ENCODE data around the gene CEACAM7. TPM values are rescaled to one million over a fixed set of nuclear protein-coding genes. Genes with fewer than 3 reads are reported as not detected.

CEACAM7 gene
- total and polyA plus RNA-seq, 2 donors (not counting 1 experiment from before 2014, with no cell fraction given): not detected

GRCh38 chr19:41697198-41697855, 9.3 kb upstream of the CEACAM7 start:
- WGBS (ENCODE audit: insufficient coverage): 67% methylated on average over 8 of the region's 9 CpGs
- no peak overlapping the region for H3K27ac ChIP-seq (ENCODE audit: low read length in 2 of 2)
- no peak overlapping the region for H3K9ac ChIP-seq (ENCODE audit: low read length)
- H3K4me3 ChIP-seq (ENCODE audit: control extremely low read depth in 1 of 5, extremely low read depth in 1 of 5, insufficient read depth in 1 of 5, low read depth in 2 of 5, low read length in 4 of 5): no peak overlapping the region
- ATAC-seq (ENCODE audit: low read depth) (no peak), DNase-seq (no peak)
- H2AFZ ChIP-seq (ENCODE audit: insufficient read depth, low read depth, low read length, poor library complexity, severe bottlenecking): no peak overlapping the region
- H3K36me3 ChIP-seq (replicated peaks in 1 of 2; ENCODE audit: control extremely low read depth in 1 of 2, control insufficient read depth in 1 of 2, extremely low read depth in 1 of 2, insufficient read depth in 2 of 2, low read length in 1 of 2): no peaks in the 10 kb centered on the region
- H3K4me1 Mint-ChIP-seq: peaks cover 4% of the 10 kb centered on the region
- intact Hi-C loops (cut with micrococcal nuclease): no loop called here
- TF ChIP-seq CTCF (IDR thresholded peaks at IDR 0.05): no peak
- TF ChIP-seq EZH2 (IDR thresholded peaks at IDR 0.05; ENCODE audit: borderline replicate concordance, insufficient read depth, low read depth, low read length, poor library complexity, severe bottlenecking): no peak
- H3K4me1 ChIP-seq (ENCODE audit: control insufficient read depth in 2 of 2, insufficient read depth in 2 of 2, low read length in 2 of 2): no peaks in the 10 kb centered on the region
- H3K79me2 ChIP-seq (ENCODE audit: control insufficient read depth, insufficient read depth, low read length): no peaks in the 10 kb centered on the region
- ChIA-PET POLR2A (no interaction called here), CTCF (no interaction called here)
- H3K9me3 ChIP-seq (ENCODE audit: control extremely low read depth in 1 of 3, control insufficient read depth in 2 of 3, insufficient read depth in 1 of 3, low read length in 2 of 3): peaks cover under 1 to 17% (median 8%) of the 10 kb centered on the region in 3 donors
- peaks cover 0 to 17% (median 7%) of the 10 kb centered on the region in 4 experiments for H3K27me3 ChIP-seq (replicated peaks in 1 of 4; ENCODE audit: control extremely low read depth in 1 of 4, control insufficient read depth in 3 of 4, insufficient read depth in 4 of 4, low read length in 3 of 4)
- peaks cover 3% of the 10 kb centered on the region for H3K9me3 Mint-ChIP-seq (ENCODE audit: insufficient read depth)
- no peak overlapping the region for H3K4me3 Mint-ChIP-seq
- H3K27ac Mint-ChIP-seq: no peak overlapping the region
- H4K20me1 ChIP-seq (ENCODE audit: control insufficient read depth, insufficient read depth, low read length, poor library complexity, severe bottlenecking): no peaks in the 10 kb centered on the region
- H3K4me2 ChIP-seq (replicated peaks; ENCODE audit: low read depth, low read length, poor library complexity, severe bottlenecking): no peak overlapping the region
- H3K27me3 Mint-ChIP-seq: peaks cover 37% of the 10 kb centered on the region

GRCh38 chr19:41696402-41697197, 8.5 kb upstream of the CEACAM7 start:
- Histone ChIP-seq H3K27ac (ENCODE audit: low read length in 2 of 2) (no peak overlapping the region), H3K9ac (ENCODE audit: low read length) (no peak overlapping the region), H2AFZ (ENCODE audit: insufficient read depth, low read depth, low read length, poor library complexity, severe bottlenecking) (no peak overlapping the region), H3K4me3 (ENCODE audit: control extremely low read depth in 1 of 5, extremely low read depth in 1 of 5, insufficient read depth in 1 of 5, low read depth in 2 of 5, low read length in 4 of 5) (no peak overlapping the region), H3K27me3 (replicated peaks in 1 of 4; ENCODE audit: control extremely low read depth in 1 of 4, control insufficient read depth in 3 of 4, insufficient read depth in 4 of 4, low read length in 3 of 4) (peaks cover 0 to 21% (median 10%) of the 10 kb centered on the region in 4 experiments), H3K36me3 (replicated peaks in 1 of 2; ENCODE audit: control extremely low read depth in 1 of 2, control insufficient read depth in 1 of 2, extremely low read depth in 1 of 2, insufficient read depth in 2 of 2, low read length in 1 of 2) (no peaks in the 10 kb centered on the region), H3K4me1 (ENCODE audit: control insufficient read depth in 2 of 2, insufficient read depth in 2 of 2, low read length in 2 of 2) (no peaks in the 10 kb centered on the region), H3K4me2 (replicated peaks; ENCODE audit: low read depth, low read length, poor library complexity, severe bottlenecking) (no peak overlapping the region), H4K20me1 (ENCODE audit: control insufficient read depth, insufficient read depth, low read length, poor library complexity, severe bottlenecking) (no peaks in the 10 kb centered on the region), H3K9me3 (ENCODE audit: control extremely low read depth in 1 of 3, control insufficient read depth in 2 of 3, insufficient read depth in 1 of 3, low read length in 2 of 3) (peaks cover 1 to 22% (median 15%) of the 10 kb centered on the region in 3 donors), H3K79me2 (ENCODE audit: control insufficient read depth, insufficient read depth, low read length) (no peaks in the 10 kb centered on the region)
- 77% methylated on average over 7 of the region's 7 CpGs for WGBS (ENCODE audit: insufficient coverage)
- no peak for DNase-seq
- Mint-ChIP-seq H3K4me1 (peaks cover 4% of the 10 kb centered on the region), H3K27me3 (peaks cover 42% of the 10 kb centered on the region), H3K4me3 (no peak overlapping the region), H3K27ac (no peak overlapping the region), H3K9me3 (ENCODE audit: insufficient read depth) (peaks cover 3% of the 10 kb centered on the region)
- no peak for ATAC-seq (ENCODE audit: low read depth)
- POLR2A ChIA-PET: no interaction called here
- no peak for TF ChIP-seq CTCF (IDR thresholded peaks at IDR 0.05)
- no peak for TF ChIP-seq EZH2 (IDR thresholded peaks at IDR 0.05; ENCODE audit: borderline replicate concordance, insufficient read depth, low read depth, low read length, poor library complexity, severe bottlenecking)
- intact Hi-C loops (cut with micrococcal nuclease): no loop called here
- CTCF ChIA-PET: interaction anchor here (0.9 kb wide), 1 partner anchor 11 kb away, joined by 4 read pairs; no protein-coding TSS in a partner anchor

Measured in B cell (primary cell).